ENCODE results near the gene IFNGR1.

Gene IFNGR1

GRCh38 chr6:137171824-137172733, 47.1 kb downstream of the IFNGR1 start:
- no peak overlapping the region for H3K4me3 ChIP-seq (ENCODE audit: low read depth, low read length)
- DNase-seq (ENCODE audit: low read depth): peak; percentile 36
- no peak for TF ChIP-seq CTCF (IDR thresholded peaks at IDR 0.05; ENCODE audit: low read depth, low read length, missing control alignments)

DNA sequence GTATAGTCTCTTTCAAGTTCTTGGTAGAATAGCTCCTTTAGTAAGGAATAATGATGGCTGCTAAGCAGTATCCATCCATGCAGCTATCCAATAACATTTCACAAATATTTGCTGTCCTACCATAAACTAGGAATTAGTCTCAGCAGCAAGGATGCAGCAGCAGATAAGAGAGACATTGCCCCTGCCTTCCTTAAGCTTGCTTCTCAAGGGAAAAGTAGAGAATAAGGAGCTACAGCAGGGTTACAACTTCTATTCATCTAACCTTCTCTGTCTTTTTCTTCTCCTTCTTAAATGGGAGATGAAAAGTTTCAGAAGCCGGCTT, 48.2 kb downstream of the IFNGR1 start:
- no peak for DNase-seq (ENCODE audit: low read depth)
- TF ChIP-seq CTCF (IDR thresholded peaks at IDR 0.05; ENCODE audit: low read depth, low read length, missing control alignments): no peak
- no peak overlapping the region for H3K4me3 ChIP-seq (ENCODE audit: low read depth, low read length)

DNA sequence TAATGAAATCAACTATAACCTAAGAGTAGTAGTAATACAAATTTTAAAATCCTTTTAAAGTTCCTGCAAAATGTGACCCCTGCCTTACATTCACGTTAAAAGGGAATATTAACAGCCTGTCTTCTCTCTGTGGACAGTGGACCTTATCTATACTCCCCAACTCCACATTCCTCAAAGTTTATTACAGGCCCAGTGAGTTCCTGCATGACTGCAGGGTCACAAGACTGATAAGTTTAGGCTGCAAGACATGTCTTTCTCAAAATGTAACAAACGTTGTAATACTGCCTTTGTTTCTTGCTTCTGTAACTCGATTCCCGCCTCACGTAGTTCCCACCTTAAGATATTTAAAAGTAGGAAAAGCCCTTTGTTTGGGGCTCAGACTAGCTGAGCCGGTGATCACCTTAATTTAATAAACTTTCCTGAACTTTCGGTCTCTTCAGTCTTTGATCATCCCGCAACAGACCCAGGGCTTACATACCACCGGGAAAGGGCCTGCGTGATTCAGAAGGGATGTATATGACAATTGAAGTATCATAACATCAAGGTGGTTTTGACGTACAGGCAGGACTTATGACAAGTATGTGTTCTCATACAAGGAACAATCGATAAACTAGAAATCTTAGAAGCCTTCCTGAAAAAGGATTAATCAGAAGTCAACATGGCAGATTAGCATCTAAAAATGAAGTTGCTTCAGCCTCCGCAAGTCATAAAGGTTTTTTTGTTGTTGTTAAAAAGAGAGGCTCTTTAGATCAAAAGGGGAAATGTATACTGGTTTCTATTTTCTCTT, 48.7 kb downstream of the IFNGR1 start:
- H3K4me3 ChIP-seq (ENCODE audit: low read depth, low read length): no peak overlapping the region
- DNase-seq (ENCODE audit: low read depth): no peak
- TF ChIP-seq CTCF (IDR thresholded peaks at IDR 0.05; ENCODE audit: low read depth, low read length, missing control alignments): no peak

GRCh38 chr6:137167702-137168377, 51.3 kb downstream of the IFNGR1 start:
- no peak for DNase-seq (ENCODE audit: low read depth)
- H3K4me3 ChIP-seq (ENCODE audit: low read depth, low read length): no peak overlapping the region
- no peak for TF ChIP-seq CTCF (IDR thresholded peaks at IDR 0.05; ENCODE audit: low read depth, low read length, missing control alignments)

DNA sequence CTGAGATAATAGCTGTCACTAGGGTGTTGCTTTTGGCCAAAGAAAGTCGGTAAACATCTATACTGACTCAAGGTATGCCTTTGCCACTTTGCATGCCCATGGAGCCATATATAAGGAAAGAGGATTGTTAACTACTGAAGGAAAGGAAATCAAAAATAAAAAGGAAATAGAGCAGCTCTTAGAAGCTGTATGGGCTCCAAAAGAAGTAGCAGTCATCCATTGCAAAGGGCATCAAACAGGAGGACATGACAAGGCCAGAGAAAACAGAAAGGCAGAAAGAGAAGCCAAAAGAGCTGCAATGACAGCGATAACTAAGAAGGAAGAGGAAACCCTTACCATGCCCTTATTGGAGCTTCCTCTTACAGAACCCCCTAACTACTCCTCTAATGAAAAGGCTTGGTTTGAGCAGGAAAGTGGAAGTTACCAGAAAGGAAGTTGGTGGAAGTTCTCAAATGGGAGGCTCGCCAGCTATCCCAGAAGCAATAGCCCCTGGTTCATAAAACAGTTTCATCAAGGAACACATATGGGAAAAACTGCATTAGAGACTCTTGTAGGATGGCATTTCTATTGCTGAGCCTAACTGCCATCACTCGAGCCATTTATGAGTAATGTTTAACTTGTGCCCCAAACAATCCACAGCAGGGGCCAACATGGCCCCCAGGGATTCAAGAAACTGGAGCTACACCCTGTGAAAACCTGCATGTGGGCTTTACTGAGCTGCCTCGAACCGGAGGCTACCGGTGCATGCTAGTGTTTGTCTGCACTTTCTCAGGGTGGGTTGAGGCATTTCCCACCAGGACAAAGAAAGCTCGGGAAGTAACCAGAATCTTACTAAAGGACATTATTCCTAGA, 52.7 kb downstream of the IFNGR1 start:
- no peak for TF ChIP-seq CTCF (IDR thresholded peaks at IDR 0.05; ENCODE audit: low read depth, low read length, missing control alignments)
- DNase-seq (ENCODE audit: low read depth): no peak
- no peak overlapping the region for H3K4me3 ChIP-seq (ENCODE audit: low read depth, low read length)
